ENCODE results near the gene PLEKHS1. TPM values are rescaled to one million over a fixed set of nuclear protein-coding genes. Genes with fewer than 3 reads are reported as not detected.
"Not testable (repeated sequence)": the region's sequence is repeated elsewhere in the genome, so short reads cannot be mapped to it uniquely, and the experiment has no call there.

PLEKHS1 gene
- total RNA-seq, 4 donors from 2014 or later: 0.30 to 0.76 (median 0.39) TPM

DNA sequence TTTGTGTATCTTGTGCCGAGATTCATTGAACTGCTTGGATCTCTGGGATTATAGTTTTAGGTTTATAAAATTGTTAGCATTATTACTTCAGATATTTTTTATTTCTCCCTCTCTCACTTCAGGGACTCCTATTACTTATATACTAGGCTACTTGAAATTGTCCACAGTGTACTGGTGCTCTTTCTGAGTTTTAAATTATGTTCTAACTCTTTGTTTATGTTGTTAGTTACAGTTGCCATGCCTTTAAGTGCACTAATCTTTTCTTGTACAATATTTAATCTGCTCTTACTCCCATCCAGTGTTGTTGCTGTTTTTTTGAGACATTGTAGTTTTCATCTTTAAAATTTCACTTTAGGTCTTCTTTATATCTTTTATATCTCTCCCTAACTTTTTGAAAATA lies 13.1 kb downstream of the PLEKHS1 start:
- no peak overlapping the region for H3K4me3 ChIP-seq (ENCODE audit: low read depth, poor library complexity, severe bottlenecking)
- TF ChIP-seq POLR2A (IDR thresholded peaks at IDR 0.05): no peak
- 75 to 87% methylated on average over 1 of the region's 1 CpG for WGBS, 2 donors
- intact Hi-C loops (cut with DNase I; ENCODE audit: low total_unique reads): no loop called here
- no peak for DNase-seq (ENCODE audit: low spot score in 2 of 2)

DNA sequence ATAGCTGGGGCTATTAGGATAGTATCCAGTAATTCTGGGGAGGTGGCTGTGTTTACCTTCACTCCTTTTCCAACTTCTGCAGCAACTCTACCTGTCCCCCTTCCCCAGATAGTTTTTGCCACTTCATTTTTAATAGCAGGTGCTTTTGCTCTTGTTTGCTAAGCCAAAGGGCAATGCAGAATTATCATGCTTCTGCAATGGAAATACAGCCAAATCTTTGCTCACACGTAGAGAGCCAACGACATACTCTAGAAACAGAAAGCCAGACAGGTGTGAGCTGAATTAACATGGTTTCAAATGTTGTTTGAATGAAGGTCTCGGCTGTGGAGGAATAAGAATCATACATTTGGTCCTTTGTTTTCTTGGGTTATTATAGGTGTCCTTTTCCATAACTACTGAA lies 14.4 kb downstream of the PLEKHS1 start:
- no peak for DNase-seq (ENCODE audit: low spot score in 2 of 2)
- H3K4me3 ChIP-seq (ENCODE audit: low read depth, poor library complexity, severe bottlenecking): no peak overlapping the region
- TF ChIP-seq, protein P1, sequence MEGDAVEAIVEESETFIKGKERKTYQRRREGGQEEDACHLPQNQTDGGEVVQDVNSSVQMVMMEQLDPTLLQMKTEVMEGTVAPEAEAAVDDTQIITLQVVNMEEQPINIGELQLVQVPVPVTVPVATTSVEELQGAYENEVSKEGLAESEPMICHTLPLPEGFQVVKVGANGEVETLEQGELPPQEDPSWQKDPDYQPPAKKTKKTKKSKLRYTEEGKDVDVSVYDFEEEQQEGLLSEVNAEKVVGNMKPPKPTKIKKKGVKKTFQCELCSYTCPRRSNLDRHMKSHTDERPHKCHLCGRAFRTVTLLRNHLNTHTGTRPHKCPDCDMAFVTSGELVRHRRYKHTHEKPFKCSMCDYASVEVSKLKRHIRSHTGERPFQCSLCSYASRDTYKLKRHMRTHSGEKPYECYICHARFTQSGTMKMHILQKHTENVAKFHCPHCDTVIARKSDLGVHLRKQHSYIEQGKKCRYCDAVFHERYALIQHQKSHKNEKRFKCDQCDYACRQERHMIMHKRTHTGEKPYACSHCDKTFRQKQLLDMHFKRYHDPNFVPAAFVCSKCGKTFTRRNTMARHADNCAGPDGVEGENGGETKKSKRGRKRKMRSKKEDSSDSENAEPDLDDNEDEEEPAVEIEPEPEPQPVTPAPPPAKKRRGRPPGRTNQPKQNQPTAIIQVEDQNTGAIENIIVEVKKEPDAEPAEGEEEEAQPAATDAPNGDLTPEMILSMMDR (IDR thresholded peaks at IDR 0.05): no peak
- TF ChIP-seq POLR2A (IDR thresholded peaks at IDR 0.05): no peak
- intact Hi-C loops (cut with DNase I; ENCODE audit: low total_unique reads): no loop called here
- 66 to 79% methylated on average over 3 of the region's 3 CpGs for WGBS, 2 donors

DNA sequence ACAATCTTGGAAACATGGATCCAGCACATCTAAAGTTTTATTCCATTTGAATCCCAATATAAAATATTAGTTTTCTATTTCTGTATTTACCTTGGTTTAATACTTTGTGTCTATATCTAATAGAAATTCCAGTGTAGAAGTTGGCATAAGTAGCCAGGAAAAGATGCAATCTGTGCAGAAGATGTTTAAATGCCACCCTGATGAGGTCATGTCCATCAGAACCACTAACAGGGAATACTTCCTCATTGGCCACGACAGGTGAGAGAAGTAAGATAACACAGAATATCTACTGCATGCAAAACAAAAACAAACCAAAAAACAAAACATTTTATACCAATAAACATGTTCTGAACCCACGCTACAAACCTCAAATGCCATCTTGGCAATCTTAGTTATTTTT lies 15.7 kb downstream of the PLEKHS1 start:
- no peak overlapping the region for H3K4me3 ChIP-seq (ENCODE audit: low read depth, poor library complexity, severe bottlenecking)
- DNase-seq (ENCODE audit: low spot score in 2 of 2): no peak
- intact Hi-C loops (cut with DNase I; ENCODE audit: low total_unique reads): no loop called here
- TF ChIP-seq, protein P1 (IDR thresholded peaks at IDR 0.05): no peak
- no peak for TF ChIP-seq POLR2A (IDR thresholded peaks at IDR 0.05)
- WGBS, 2 donors: 74 to 82% methylated on average over 2 of the region's 2 CpGs

DNA sequence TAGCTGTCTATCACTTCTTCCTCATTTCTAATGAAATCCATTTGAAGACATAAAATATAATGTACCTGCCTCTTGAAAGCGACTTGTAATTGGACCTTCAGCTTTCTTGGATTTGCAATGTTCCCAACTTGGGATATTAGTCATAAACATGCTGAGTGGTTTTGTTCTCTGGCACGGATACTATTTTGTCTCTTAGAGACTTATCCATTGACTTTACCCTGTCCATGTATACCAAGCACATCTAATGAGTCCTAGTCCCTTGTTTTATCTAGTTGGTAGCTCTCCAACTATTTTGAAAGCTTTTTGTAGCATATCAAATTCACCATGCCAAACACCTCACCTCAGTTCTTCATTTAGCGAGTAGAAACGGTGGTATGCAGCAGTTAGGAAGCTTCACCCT lies 18.9 kb downstream of the PLEKHS1 start:
- 80 to 84% methylated on average over 4 of the region's 4 CpGs for WGBS, 2 donors
- H3K4me3 ChIP-seq (ENCODE audit: low read depth, poor library complexity, severe bottlenecking): no peak overlapping the region
- intact Hi-C loops (cut with DNase I; ENCODE audit: low total_unique reads): no loop called here
- TF ChIP-seq POLR2A (IDR thresholded peaks at IDR 0.05): no peak
- TF ChIP-seq, protein P1 (IDR thresholded peaks at IDR 0.05): no peak
- no peak for DNase-seq (ENCODE audit: low spot score in 2 of 2)

DNA sequence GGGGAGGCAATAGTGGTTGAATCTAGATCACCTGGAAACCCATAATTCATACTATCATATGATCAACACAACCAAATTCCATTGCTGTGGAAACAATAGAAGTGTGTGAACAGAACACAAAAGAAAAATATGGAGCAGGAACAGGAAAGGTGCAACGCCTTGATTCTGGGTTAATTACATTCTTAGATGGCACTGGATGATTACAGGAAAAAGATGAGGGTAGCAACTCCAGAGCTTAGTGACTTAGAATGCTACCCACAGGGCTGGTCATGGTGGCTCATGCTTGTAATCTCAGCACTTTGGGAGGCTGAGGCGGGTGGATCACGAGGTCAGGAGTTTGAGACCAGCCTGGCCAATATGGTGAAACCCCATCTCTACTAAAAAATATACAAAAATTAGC lies 19.6 kb downstream of the PLEKHS1 start:
- WGBS, 2 donors: 81 to 89% methylated on average over 3 of the region's 3 CpGs
- DNase-seq (ENCODE audit: low spot score in 2 of 2): not testable (repeated sequence)

DNA sequence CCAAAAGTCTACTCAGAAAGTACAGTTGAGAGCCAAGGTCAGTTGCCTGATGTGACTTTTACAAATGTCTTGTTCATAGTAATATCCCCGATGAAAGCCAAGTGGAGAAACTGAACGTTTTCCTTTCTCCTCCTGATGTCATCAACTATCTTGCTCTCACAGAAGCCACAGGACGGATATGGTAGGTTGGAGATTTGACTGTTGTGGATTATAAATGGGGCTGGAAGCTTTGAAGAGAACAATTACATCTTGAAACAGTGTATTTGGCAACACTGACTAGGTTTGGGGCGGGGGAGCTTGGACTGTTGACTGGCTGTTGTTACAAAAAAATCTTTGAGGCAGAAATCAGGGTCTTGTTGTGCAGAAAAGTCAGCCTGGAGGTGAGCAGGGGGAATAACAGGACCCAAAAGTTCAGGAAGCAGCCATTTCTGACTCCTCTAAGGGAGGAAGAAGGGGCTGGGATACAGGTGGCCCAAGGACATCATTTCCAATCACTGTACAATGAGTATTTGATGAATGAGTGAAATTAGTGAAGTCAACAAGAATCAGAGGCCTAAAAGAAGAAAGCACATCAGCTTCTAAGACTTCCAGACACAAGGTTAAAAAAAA lies 24.3 kb downstream of the PLEKHS1 start:
- TF ChIP-seq, protein P1 (IDR thresholded peaks at IDR 0.05): no peak
- no peak for TF ChIP-seq POLR2A (IDR thresholded peaks at IDR 0.05)
- intact Hi-C loops (cut with DNase I; ENCODE audit: low total_unique reads): no loop called here
- no peak overlapping the region for H3K4me3 ChIP-seq (ENCODE audit: low read depth, poor library complexity, severe bottlenecking)
- WGBS, 2 donors: 70 to 74% methylated on average over 4 of the region's 4 CpGs
- DNase-seq (ENCODE audit: low spot score in 2 of 2): no peak

More for the DNA sequence above, 19.6 kb downstream of the PLEKHS1 start:
- intact Hi-C loops (cut with DNase I; ENCODE audit: low total_unique reads); H3K4me3 ChIP-seq (ENCODE audit: low read depth, poor library complexity, severe bottlenecking): not testable (repeated sequence)

DNA sequence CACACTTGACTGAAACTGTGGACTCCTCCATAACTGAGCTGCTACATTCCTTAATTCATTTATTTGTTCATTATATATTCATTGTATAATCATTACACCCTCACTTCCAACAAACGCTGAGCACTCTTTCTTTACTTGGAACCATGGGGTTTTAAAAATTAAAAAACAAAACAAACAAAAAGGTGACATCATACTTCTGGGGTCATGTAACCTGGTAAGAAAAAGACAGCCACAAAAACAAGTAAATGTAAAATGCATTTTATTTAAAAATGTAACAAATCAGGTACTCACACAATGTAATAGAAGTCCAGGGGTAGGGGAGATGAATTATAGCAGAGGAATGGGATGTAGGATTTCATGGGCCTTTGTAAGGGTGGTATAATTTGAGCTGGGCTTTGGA lies 25.1 kb downstream of the PLEKHS1 start:
- intact Hi-C loops (cut with DNase I; ENCODE audit: low total_unique reads): no loop called here
- no peak overlapping the region for H3K4me3 ChIP-seq (ENCODE audit: low read depth, poor library complexity, severe bottlenecking)
- DNase-seq (ENCODE audit: low spot score in 2 of 2): no peak
- TF ChIP-seq POLR2A (IDR thresholded peaks at IDR 0.05): no peak
- TF ChIP-seq, protein P1 (IDR thresholded peaks at IDR 0.05): no peak
- WGBS, 2 donors: 82 to 88% methylated on average over 1 of the region's 1 CpG

All from lower leg skin (tissue), 4 donors.